Nucleus accumbens (tissue), 56 donors: Measurements from ENCODE around the gene DHODH.
A peak's percentile ranks its signal among the peaks of the same experiment; 100 is the strongest.

Experiments used
- DNase-seq, 56 donors: peaks; one replicate each; lab custom pipeline; 2025; lab: John Stamatoyannopoulos, UW

Gene DHODH

GRCh38 chr16:72013389-72013788 lies 4.8 kb downstream of the DHODH start:
- peak in 1 of 56 donors; percentile 15 for DNase-seq

DNA sequence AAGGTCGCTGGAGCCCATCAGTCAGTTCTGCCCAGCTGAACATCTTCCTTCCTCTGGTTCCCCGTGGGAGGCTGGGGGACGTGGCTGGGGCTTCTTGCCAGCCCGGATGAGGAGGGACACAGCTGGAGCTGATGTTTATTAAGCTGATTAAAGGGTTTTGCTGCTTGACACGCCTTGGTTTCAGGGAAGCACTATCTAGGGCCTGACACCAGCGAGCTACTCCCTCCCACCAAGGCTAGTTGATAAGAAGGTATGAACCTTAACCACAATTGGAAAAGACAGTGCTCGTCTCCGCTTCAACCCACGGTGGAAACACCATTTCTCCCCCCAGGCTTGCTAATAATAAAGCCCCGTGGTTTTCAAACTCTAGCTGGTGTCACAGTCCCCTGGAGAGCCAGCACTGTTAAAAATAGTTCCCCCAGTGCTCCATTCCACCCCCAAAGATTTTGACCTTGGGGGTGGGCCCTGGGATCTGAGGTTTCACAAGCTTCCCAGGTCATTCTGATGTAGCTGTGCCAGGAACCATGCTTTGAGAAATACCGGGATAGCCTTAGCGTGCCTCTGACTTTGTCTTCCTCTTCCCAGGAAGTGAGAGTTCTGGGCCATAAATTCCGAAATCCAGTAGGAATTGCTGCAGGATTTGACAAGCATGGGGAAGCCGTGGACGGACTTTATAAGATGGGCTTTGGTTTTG lies 5.5 kb downstream of the DHODH start:
- DNase-seq, result no peak

DNA sequence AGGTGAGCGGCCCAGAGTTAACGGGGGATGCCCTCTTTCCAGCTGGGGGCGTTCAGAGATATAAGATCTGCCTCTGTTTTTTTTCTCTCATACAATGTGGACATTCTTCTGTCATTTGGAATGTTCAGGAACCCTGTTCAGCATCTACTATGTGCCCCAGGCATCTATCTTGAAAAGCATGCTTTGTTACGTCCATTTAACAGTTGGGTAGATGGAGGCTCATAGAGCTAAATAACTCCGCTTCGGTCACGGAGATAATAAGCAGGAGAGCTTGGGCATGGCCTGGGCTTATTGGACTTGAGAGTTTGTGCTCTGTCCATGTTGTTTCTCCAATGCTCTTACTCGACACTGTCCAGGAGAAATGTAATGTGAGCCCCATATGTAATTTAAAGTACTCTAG lies 6.1 kb downstream of the DHODH start:
- no peak for DNase-seq

DNA sequence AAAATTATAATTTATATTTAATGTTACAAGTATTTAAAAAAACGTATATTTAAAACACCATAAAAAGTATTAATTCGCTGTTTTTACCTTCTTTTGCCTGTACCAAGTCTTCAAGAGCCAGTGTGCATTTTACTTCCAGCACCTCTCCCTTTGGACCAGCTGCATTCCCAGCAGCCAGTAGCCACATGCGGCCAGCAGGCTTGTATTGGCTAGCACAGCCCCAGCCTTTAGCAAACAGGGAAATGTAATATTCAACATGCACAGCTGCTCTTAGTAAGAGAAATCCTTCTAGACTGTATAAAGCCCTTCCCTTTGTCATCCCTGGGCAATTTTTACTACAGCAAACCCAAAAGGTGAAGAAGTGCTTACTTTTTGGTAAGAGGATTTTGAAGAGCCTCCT lies 6.6 kb downstream of the DHODH start:
- no peak for DNase-seq

DNA sequence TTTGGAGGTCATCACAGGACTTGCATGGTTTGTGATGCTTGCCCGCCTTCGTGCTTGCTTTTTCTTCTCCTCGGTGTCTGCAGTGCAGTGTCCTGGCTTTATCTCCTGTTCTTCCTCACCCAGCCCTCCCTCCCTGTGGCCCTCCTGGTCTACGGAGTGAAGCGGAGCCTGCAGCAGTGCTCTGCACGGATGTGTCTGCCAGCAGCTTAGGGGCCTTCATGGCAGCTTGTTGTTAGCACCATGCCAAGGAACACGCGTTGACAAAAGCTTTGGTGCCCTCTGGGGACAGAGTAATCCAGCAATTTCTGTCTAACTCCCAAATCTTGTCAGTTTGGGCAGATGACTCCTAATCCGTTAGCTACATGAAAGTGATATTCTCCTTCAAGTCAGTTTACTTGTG lies 9.9 kb downstream of the DHODH start:
- peak in 2 of 56 donors; percentile 19 to 22 for DNase-seq

DNA sequence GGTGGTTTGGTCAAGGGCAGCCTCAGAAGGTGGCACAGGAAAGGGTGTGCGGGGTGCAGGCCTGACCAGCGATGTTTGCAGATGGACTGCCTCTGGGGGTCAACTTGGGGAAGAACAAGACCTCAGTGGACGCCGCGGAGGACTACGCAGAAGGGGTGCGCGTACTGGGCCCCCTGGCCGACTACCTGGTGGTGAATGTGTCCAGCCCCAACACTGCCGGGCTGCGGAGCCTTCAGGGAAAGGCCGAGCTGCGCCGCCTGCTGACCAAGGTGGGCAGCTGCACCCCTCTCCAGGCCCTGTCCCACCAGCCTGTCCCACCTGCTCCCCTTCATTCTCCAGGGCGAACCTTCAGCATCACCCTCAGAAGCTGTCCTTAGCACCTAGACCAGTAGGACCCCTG lies 12.5 kb downstream of the DHODH start:
- DNase-seq, result no peak

- DNase-seq, result no peak
Measured at GRCh38 chr16:72022127-72022526, 13.6 kb downstream of the DHODH start.

- DNase-seq, result no peak
Measured at GRCh38 chr16:72023962-72024361, 15.4 kb downstream of the DHODH start.

GRCh38 chr16:72024862-72025382 lies 16.4 kb downstream of the DHODH start:
- DNase-seq, result no peak

GRCh38 chr16:72025404-72026114 lies 17.0 kb downstream of the DHODH start:
- DNase-seq, result peak in 43 of 56 donors; percentile 6 to 72 (median 32)

- DNase-seq, result no peak
Measured at GRCh38 chr16:72027669-72028378, 19.3 kb downstream of the DHODH start.

- DNase-seq, result no peak
Measured at GRCh38 chr16:72029567-72030271, 21.2 kb downstream of the DHODH start.

DNA sequence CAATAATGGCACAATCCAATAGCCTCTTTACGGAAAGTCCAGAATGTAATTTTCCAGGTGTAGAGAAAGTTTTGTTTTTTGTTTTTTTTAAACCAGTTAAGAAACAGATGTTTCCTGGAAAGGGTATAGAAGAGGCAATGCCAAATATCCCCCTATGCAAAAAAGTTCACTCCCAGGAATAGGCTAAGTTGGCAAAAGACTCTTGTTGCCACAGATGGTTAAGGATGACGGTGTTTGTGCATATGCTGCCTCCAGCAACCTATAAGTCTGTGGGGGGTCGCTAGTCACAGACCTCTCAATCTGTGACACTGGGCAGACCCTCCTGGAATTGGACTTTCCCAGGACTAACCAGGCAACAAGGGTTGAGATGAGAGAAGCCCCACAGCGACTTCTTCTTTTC lies 24.9 kb downstream of the DHODH start:
- DNase-seq, result no peak

GRCh38 chr16:72036098-72036497 lies 27.6 kb downstream of the DHODH start:
- DNase-seq, result no peak

DNA sequence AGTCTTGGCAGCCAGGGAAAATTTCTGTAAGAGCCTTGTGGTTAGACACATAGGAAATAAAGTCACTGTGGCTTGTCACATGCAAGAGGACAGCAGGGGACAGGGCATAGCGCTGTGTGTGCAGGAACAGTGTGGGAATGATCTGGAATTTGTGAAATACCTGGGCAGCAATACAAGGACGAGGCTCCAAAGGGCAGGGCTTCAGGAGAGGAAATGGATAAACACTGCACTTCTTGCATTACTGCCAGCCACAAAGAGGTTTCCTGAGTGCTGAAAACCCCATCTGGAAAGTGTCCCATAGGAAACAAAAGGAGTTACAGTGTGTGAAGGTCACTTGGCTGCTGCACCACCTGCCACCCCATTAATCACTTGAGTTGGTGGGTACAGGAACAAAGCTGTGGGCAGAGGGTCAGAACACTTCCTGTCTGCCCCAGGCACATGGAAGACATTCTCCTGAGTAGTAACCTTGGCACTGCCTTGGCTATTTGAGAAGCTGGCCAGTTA lies 33.7 kb downstream of the DHODH start:
- DNase-seq, result peak in 2 of 56 donors; percentile 7 to 20

DNA sequence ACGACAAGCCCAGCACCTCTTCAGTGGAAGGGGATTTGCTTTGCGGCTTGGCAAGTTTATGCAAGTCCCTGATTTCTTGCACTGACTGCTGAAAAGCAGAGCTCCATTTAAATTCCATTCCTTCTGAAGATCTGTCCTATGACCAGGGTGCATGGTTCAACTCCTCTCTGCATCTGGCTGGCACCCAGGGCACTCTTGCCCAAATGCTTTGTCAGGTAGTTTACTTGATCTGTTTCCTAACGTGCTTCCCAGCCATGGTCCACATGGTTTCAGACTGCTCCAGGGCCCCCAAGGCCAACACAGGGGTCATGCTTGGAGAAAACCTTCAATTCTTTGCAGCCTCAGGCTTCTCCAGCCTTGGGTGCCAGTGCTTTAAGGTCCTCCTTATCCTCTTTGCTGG lies 34.5 kb downstream of the DHODH start:
- DNase-seq, result no peak

- DNase-seq, result no peak
Measured at GRCh38 chr16:72043539-72043938, 35.0 kb downstream of the DHODH start.

DNA sequence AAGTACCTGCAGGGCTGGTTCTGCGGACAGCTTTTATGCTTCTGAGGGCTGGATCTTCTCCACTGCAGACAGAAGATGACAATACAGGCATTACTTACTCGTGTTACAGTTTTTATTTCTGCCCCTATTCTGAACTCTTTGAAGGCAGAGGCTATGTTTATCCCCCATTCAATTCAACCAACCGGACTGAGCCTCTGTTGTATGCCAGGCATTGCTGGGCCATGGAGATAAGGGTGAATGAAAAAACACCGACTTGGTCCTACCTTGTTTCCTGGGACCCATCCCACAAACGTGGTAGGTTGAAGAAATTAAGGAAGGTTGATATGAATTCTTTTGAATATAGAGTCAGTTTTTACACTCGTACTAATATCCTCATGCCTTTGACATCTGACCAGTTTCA lies 35.8 kb downstream of the DHODH start:
- no peak for DNase-seq

GRCh38 chr16:72044825-72045359 lies 36.3 kb downstream of the DHODH start:
- DNase-seq, result no peak

GRCh38 chr16:72049110-72049509 lies 40.6 kb downstream of the DHODH start:
- no peak for DNase-seq
